RWPE1 (cell line): ENCODE results near the gene CD300LD.
A peak's percentile ranks its signal among the peaks of the same experiment; 100 is the strongest.

Source experiments
- CTCF ChIA-PET: fragments of 350-600 bp; sonication (Branson Sonifier 250); formaldehyde crosslinking; extraction: SDS; loops from one replicate; lab custom pipeline; 2021; lab: Yijun Ruan, JAX
- POLR2A ChIA-PET: fragments of 400-600 bp; formaldehyde crosslinking; extraction: SDS; loops from one replicate; lab custom pipeline; 2020; ENCODE audit warnings: antibody characterized with exemption; ENCODE audit not compliant: low non-redundant PET; lab: Yijun Ruan, JAX
- DNase-seq: peaks from one replicate; pipeline ENCODE4 v3.0.0; 2012; ENCODE audit warnings: low spot score
- H3K27ac ChIP-seq: fragments of 450-650 bp; 2 replicates; pipeline ENCODE4 v1.5.1; 2017
- CTCF ChIP-seq: fragments of 450-650 bp; conservative IDR thresholded peaks from 2 replicates; pipeline ENCODE4 v1.5.1; 2017; ENCODE audit warnings: low read depth, mild to moderate bottlenecking

The CD300LD gene

GRCh38 chr17:74569020-74570003 is 22.8 kb downstream of the CD300LD start:
- no peak for TF ChIP-seq CTCF
- CTCF ChIA-PET = interaction anchor here (0.9 to 1.1 kb wide), 2 partner anchors 33 to 88 kb away, joined by 4 to 5 read pairs; no protein-coding TSS in a partner anchor
- peak; percentile 91 for DNase-seq
- POLR2A ChIA-PET = interaction anchor here (0.6 kb wide), 1 partner anchor 196 kb away, joined by 3 read pairs; no protein-coding TSS in a partner anchor
- peak overlapping the region; percentile 97 for H3K27ac ChIP-seq

DNA sequence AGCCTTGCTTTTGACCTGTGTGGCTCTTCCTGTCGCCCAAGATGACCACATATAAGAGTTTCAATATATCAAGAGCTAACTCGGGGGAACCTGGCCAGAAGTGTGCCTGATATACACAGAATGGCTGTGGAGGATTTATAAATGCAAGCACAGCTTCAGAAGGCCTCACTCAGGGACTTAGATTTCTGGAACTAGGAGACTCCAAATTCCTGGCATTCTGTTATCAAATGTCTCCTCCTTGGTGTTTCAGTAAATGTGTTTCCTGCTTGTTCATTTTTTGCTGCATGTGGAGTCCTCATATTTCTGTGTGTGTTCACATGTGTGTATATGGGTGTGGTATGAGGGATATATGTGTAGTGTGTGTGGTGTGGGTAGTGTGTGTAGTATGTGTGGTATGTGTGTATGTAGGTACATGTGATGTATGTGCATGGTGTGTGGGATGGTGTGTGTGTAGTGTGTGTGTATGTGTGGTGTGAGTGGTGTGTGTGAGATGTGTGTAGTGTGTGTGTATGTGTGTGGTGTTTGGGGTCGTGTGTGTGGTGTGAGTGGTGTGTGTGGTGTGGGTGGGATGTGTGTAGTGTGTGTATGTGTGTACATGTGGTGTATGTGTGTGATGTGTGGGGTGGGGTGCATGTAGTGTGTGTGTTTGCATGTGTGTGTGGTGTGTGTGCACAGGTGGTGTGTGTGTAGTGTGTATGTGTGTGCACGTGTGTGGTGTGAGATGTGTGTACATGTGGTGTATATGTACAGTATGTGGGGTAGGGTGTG is 23.8 kb downstream of the CD300LD start:
- no peak for TF ChIP-seq CTCF
- DNase-seq = no peak
- H3K27ac ChIP-seq = peak overlapping the region; percentile 97
- ChIA-PET POLR2A (no interaction called here), CTCF (no interaction called here)

GRCh38 chr17:74567397-74567796 is 24.7 kb downstream of the CD300LD start, which contains the start of gene CD300H:
CD300H (minus strand) TSS chr17:74567509.
- CTCF ChIA-PET = interaction anchor here (0.7 to 1.2 kb wide), 3 partner anchors 23 to 1611 kb away, joined by 3 to 4 read pairs (median 3); no protein-coding TSS in a partner anchor
- peak within 1 kb of the TSS; percentile 97 for H3K27ac ChIP-seq
- no peak for DNase-seq
- TF ChIP-seq CTCF = no peak
- POLR2A ChIA-PET = no interaction called here

DNA sequence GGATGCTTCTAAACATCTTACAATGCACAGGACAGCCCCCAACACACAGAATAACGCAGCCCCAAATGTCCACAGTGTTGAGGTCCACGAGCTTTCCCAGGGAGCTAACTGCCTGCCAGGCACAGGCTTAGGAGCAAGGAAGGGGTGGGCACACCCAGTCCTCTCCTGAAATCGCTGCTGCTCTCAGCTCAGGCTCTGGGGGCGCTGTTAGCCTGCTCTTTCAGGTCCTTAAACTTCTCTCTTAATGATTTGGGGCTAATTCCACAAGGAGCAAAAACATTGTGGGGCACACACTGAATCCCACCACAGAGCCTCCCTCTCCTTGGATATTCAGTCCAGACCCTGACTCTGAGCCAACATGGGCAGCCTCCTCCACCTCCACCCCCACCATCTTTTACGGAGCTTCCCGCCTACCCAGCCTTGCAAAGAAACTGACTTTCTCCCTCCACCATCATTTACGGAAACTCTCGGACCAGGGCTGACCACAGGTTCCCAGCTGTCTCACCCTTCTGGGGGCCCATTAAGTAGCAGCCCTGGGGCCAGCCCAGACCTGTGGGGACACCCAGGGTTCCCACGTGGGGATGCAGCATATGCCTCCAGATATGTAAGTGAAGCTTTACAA is 25.8 kb downstream of the CD300LD start:
- POLR2A ChIA-PET = no interaction called here

GRCh38 chr17:74565126-74565525 is 27.0 kb downstream of the CD300LD start:
- DNase-seq = no peak
- POLR2A ChIA-PET = no interaction called here
- TF ChIP-seq CTCF = no peak
- peak overlapping the region; percentile 27 for H3K27ac ChIP-seq
- CTCF ChIA-PET = no interaction called here

More for the DNA sequence above, 25.8 kb downstream of the CD300LD start:
- peak; percentile 78 for TF ChIP-seq CTCF
- H3K27ac ChIP-seq = peak overlapping the region; percentile 25
- DNase-seq = peak; percentile 31
- CTCF ChIA-PET = interaction anchor here (0.6 to 1.6 kb wide), 13 partner anchors 8 to 179 kb away, joined by 3 to 9 read pairs (median 5); partner anchors contain the start of gene CD300C
